Lower lobe of right lung (tissue), 2 donors: ENCODE results near the gene LZTS3. TPM values are rescaled to one million over a fixed set of nuclear protein-coding genes. Genes with fewer than 3 reads are reported as not detected.

Experiments
- ATAC-seq, 2 donors: fragments of 200-7000 bp; cut with Tn5 transposase; one replicate each; pipeline ENCODE4 v1.9.1; 2020 to 2022; ENCODE audit warnings: mild to moderate bottlenecking in 2 of 2, moderate library complexity in 2 of 2
- DNase-seq: peaks from one replicate; pipeline ENCODE4 v3.0.0-alpha.2; 2020
- H3K27ac ChIP-seq: fragments of 200-600 bp; one replicate; pipeline ENCODE4 v1.8.0; 2022
- H3K27me3 ChIP-seq: fragments of 200-600 bp; one replicate; pipeline ENCODE4 v1.8.0; 2022; ENCODE audit warnings: low read depth
- H3K36me3 ChIP-seq: fragments of 200-600 bp; one replicate; pipeline ENCODE4 v1.8.0; 2022; ENCODE audit warnings: mild to moderate bottlenecking
- H3K4me1 ChIP-seq: fragments of 200-600 bp; one replicate; pipeline ENCODE4 v1.8.0; 2022
- H3K4me3 ChIP-seq: fragments of 200-600 bp; one replicate; pipeline ENCODE4 v1.8.0; 2022; ENCODE audit warnings: mild to moderate bottlenecking
- H3K9me3 ChIP-seq: fragments of 200-600 bp; one replicate; pipeline ENCODE4 v1.8.0; 2022
- intact Hi-C: fragments of 100-400 bp; cut with DNase I; formaldehyde crosslinking; loops from one replicate; pipeline ENCODE4 v1.11.0; 2022
- total RNA-seq: library from RNA; stranded (reverse); fragmentation: NEBNext Ultra II Directional; extraction: Animal tissue kit (Norgen Biotek cat#: 25700); gene quantifications from one replicate; pipeline ENCODE4 v1.2.1, GENCODE V29; 2021
- TF ChIP-seq, protein P1 (sequence below): fragments of 200-600 bp; IDR thresholded peaks from one replicate; pipeline ENCODE4 v1.8.0; 2022; ENCODE audit warnings: antibody characterized with exemption, mild to moderate bottlenecking
- donor health status: DM: no; HTN: yes; CAD: no; lungs with severe emphysema.

Gene LZTS3
- total RNA-seq, 1 donor from 2014 or later, result 18.5 TPM

GRCh38 chr20:3137492-3137891 is 35.9 kb downstream of the LZTS3 start:
- Histone ChIP-seq H3K9me3 (no peaks in the 10 kb centered on the region), H3K4me1 (no peaks in the 10 kb centered on the region), H3K27ac (no peak overlapping the region), H3K4me3 (no peak overlapping the region), H3K36me3 (no peaks in the 10 kb centered on the region), H3K27me3 (no peaks in the 10 kb centered on the region)
- DNase-seq (no peak), ATAC-seq (no peak)
- TF ChIP-seq, protein P1, sequence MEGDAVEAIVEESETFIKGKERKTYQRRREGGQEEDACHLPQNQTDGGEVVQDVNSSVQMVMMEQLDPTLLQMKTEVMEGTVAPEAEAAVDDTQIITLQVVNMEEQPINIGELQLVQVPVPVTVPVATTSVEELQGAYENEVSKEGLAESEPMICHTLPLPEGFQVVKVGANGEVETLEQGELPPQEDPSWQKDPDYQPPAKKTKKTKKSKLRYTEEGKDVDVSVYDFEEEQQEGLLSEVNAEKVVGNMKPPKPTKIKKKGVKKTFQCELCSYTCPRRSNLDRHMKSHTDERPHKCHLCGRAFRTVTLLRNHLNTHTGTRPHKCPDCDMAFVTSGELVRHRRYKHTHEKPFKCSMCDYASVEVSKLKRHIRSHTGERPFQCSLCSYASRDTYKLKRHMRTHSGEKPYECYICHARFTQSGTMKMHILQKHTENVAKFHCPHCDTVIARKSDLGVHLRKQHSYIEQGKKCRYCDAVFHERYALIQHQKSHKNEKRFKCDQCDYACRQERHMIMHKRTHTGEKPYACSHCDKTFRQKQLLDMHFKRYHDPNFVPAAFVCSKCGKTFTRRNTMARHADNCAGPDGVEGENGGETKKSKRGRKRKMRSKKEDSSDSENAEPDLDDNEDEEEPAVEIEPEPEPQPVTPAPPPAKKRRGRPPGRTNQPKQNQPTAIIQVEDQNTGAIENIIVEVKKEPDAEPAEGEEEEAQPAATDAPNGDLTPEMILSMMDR, result no peak
- intact Hi-C loops, result no loop called here

DNA sequence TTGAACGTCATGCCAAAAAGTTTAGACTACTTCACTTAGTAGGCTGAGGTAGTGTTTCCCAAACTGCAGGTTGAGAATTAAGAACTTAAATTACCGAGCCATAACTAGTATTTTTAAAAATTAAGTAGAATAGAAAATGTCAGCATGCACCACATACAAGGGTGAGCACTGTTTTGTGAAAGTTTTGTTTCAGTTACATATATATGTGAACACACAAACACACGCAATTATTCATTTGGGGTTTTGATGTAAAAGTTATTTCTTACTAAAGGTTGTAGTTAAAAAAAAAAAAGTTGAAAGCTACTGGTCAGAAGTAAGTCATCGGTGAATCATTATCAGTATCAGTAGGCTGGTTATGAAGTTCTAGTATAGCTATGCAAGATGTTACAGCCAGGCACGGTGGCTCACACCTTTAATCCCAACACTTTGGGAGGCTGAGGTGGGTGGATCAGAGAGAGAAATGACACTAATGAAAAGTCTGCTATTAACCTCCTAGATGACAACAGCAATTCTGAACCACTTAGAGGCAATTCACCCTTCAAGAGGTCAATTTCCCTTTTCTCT is 37.8 kb downstream of the LZTS3 start:
- Histone ChIP-seq H3K36me3 (no peaks in the 10 kb centered on the region), H3K9me3 (no peaks in the 10 kb centered on the region), H3K27me3 (no peaks in the 10 kb centered on the region), H3K27ac (no peak overlapping the region), H3K4me1 (no peaks in the 10 kb centered on the region), H3K4me3 (no peak overlapping the region)
- TF ChIP-seq, protein P1, result no peak
- intact Hi-C loops, result no loop called here
- ATAC-seq (no peak), DNase-seq (no peak)

- TF ChIP-seq, protein P1, result no peak
- Histone ChIP-seq H3K27me3 (no peaks in the 10 kb centered on the region), H3K4me3 (no peak overlapping the region), H3K9me3 (no peaks in the 10 kb centered on the region), H3K4me1 (no peaks in the 10 kb centered on the region), H3K36me3 (no peaks in the 10 kb centered on the region), H3K27ac (no peak overlapping the region)
- no peak for DNase-seq
- no peak for ATAC-seq
- intact Hi-C loops, result no loop called here
Measured at GRCh38 chr20:3134151-3134550, 39.2 kb downstream of the LZTS3 start.

GRCh38 chr20:3133155-3133554 is 40.2 kb downstream of the LZTS3 start:
- intact Hi-C loops, result no loop called here
- Histone ChIP-seq H3K4me1 (no peaks in the 10 kb centered on the region), H3K9me3 (no peaks in the 10 kb centered on the region), H3K27me3 (no peaks in the 10 kb centered on the region), H3K36me3 (no peaks in the 10 kb centered on the region), H3K4me3 (no peak overlapping the region), H3K27ac (no peak overlapping the region)
- DNase-seq, result no peak
- ATAC-seq, result no peak
- TF ChIP-seq, protein P1, result no peak

GRCh38 chr20:3130051-3130600 is 43.2 kb downstream of the LZTS3 start:
- TF ChIP-seq, protein P1, result no peak
- Histone ChIP-seq H3K27me3 (no peaks in the 10 kb centered on the region), H3K4me3 (no peak overlapping the region), H3K4me1 (no peaks in the 10 kb centered on the region), H3K27ac (no peak overlapping the region), H3K9me3 (no peaks in the 10 kb centered on the region), H3K36me3 (no peaks in the 10 kb centered on the region)
- ATAC-seq (no peak), DNase-seq (no peak)
- intact Hi-C loops, result no loop called here
